GM10248 (cell line): ENCODE measurements around the gene PLEKHG5.

Experiments used
- CTCF ChIA-PET: fragments of 300-600 bp; sonication (Branson Sonifier 250); formaldehyde crosslinking; extraction: SDS; loops from one replicate; lab custom pipeline; 2021; ENCODE audit warnings: antibody characterized with exemption; lab: Yijun Ruan, JAX
- POLR2A ChIA-PET: fragments of 350-650 bp; sonication (Branson Sonifier 250); formaldehyde crosslinking; extraction: SDS; loops from one replicate; lab custom pipeline; 2020; ENCODE audit warnings: antibody characterized with exemption; lab: Yijun Ruan, JAX
- DNase-seq: peaks from one replicate; pipeline ENCODE4 v3.0.0; 2012; ENCODE audit errors: extremely low spot score
- CTCF ChIP-seq: IDR thresholded peaks from 2 replicates; pipeline ENCODE4 v1.5.1; 2012; ENCODE audit warnings: mild to moderate bottlenecking, low read depth; ENCODE audit errors: extremely low read depth, missing control alignments, control extremely low read depth

The PLEKHG5 gene

GRCh38 chr1:6511561-6512244, 20.2 kb upstream of the PLEKHG5 start:
- CTCF ChIA-PET: interaction anchor here (2.3 kb wide), 1 partner anchor 11 kb away, joined by 7 read pairs; no protein-coding TSS in a partner anchor
- TF ChIP-seq CTCF: no peak

GRCh38 chr1:6511056-6511455, 19.6 kb upstream of the PLEKHG5 start:
- DNase-seq: no peak
- no peak for TF ChIP-seq CTCF
- CTCF ChIA-PET: no interaction called here
- POLR2A ChIA-PET: no interaction called here

More at GRCh38 chr1:6511561-6512244, 20.2 kb upstream of the PLEKHG5 start:
- POLR2A ChIA-PET: no interaction called here
- DNase-seq: no peak

GRCh38 chr1:6510493-6510892, 19.0 kb upstream of the PLEKHG5 start:
- POLR2A ChIA-PET: no interaction called here
- CTCF ChIA-PET: no interaction called here
- no peak for TF ChIP-seq CTCF
- no peak for DNase-seq

GRCh38 chr1:6509919-6510291, 18.4 kb upstream of the PLEKHG5 start:
- no peak for TF ChIP-seq CTCF
- CTCF ChIA-PET: no interaction called here
- DNase-seq: no peak
- POLR2A ChIA-PET: no interaction called here

- CTCF ChIA-PET: interaction anchor here (1.0 to 1.3 kb wide), 3 partner anchors 16 to 24 kb away, joined by 3 read pairs; no protein-coding TSS in a partner anchor
- no peak for DNase-seq
- TF ChIP-seq CTCF: no peak
- POLR2A ChIA-PET: no interaction called here
These were observed 17.9 kb upstream of the PLEKHG5 start for GRCh38 chr1:6509220-6509918.

- ChIA-PET POLR2A (no interaction called here), CTCF (interaction anchor here (1.0 to 1.3 kb wide), 3 partner anchors 17 to 23 kb away, joined by 3 read pairs; no protein-coding TSS in a partner anchor)
These were observed 17.3 kb upstream of the PLEKHG5 start for GRCh38 chr1:6508816-6509189.

More at GRCh38 chr1:6508816-6509189, 17.3 kb upstream of the PLEKHG5 start:
- TF ChIP-seq CTCF: no peak
- no peak for DNase-seq
